ENCODE results near the gene WWP2.

The WWP2 gene

GRCh38 chr16:69890114-69890891 lies 128.2 kb downstream of the WWP2 start:
- no peak for DNase-seq (ENCODE audit: low read depth)

- DNase-seq (ENCODE audit: low read depth) = no peak
Measured at GRCh38 chr16:69890892-69891282, 128.8 kb downstream of the WWP2 start.

- DNase-seq (ENCODE audit: low read depth) = no peak
Measured at GRCh38 chr16:69892378-69892777, 130.2 kb downstream of the WWP2 start.

- no peak for DNase-seq (ENCODE audit: low read depth)
Measured at GRCh38 chr16:69893106-69893505, 131.0 kb downstream of the WWP2 start.

DNA sequence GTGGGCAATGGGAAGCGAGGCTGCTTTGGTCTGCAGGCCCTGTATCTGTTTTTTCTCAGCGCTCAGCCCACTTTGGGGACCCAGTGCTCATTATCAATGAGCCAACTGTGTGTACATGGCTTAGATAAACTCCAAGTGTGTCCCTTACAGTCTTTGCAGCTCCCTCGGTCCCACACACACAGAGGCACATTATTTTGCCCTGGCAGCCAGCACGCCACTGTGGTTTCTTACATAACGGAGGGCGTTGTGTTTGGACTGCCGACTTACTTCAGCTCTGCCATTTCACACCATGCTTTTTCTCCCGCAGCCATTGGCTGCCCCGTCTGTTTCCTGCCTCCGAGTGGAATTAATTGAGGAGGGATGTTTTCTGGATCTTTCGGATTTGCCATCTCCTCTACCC lies 132.5 kb downstream of the WWP2 start:
- no peak for DNase-seq (ENCODE audit: low read depth)

GRCh38 chr16:69903865-69904415 lies 141.8 kb downstream of the WWP2 start:
- no peak for DNase-seq (ENCODE audit: low read depth)

GRCh38 chr16:69904495-69905170 lies 142.5 kb downstream of the WWP2 start:
- no peak for DNase-seq (ENCODE audit: low read depth)

DNA sequence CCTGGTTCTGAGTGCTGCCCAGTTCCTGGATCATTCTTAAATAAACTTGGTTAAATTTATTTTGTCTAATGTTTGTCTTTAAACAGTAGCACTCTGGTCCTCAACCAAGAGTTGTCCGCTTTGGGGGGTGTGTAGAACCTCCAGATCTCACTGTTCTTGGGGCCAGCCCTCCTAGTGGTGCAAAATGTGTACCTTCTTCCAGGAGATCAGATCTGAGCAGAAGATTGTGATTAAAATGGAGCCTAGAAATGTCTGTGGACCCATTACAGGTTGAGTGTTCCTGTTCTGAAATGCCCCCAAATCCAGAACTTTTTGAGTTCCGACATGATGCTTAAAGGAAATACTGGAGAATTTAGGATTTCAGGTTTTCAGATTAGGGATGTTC lies 143.0 kb downstream of the WWP2 start:
- no peak for DNase-seq (ENCODE audit: low read depth)

- DNase-seq (ENCODE audit: low read depth) = no peak
Measured at GRCh38 chr16:69906838-69907401, 144.8 kb downstream of the WWP2 start.

GRCh38 chr16:69909043-69909442 lies 146.9 kb downstream of the WWP2 start:
- no peak for DNase-seq (ENCODE audit: low read depth)

- DNase-seq (ENCODE audit: low read depth) = no peak
Measured at GRCh38 chr16:69909760-69910159, 147.6 kb downstream of the WWP2 start.

DNA sequence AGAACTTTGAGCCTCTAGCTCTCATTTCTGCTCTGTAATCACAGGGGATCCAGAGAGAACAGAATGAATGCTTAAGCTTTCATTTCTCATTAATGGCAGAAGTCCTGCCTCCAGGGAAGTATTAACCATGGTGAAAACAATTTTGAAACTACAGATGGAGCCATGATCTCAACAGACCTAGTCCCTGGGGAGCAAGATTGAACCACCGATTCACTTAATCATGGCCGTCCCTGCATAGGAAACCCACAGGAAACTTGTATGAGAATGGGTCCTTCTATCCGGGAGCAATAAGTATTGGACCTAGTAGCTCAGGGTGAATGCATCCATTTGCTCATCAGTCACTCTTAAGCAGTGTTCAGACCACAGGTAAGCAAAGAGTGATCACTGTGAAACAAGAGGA lies 148.8 kb downstream of the WWP2 start:
- no peak for DNase-seq (ENCODE audit: low read depth)

- DNase-seq (ENCODE audit: low read depth) = no peak
Measured at GRCh38 chr16:69916462-69916861, 154.3 kb downstream of the WWP2 start.

DNA sequence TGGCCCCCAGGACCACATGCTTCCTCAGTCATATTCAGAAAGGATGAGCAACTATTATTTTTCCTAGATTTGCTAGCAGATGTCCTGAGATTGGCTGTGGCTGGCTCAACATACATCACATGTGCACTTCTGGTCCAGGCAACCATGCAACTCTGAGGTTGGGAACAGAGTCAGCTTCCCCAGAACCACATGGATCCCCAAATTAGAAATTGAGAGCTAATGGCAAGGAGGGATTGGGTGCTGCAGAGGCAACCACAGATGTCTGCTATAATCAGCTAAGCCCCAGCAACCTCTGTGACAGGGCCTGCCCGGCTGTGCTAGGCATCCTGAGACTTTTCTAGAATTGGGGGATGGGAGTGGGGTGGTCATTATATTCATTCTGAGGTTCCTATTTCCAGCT lies 155.2 kb downstream of the WWP2 start:
- no peak for DNase-seq (ENCODE audit: low read depth)

GRCh38 chr16:69917739-69918138 lies 155.6 kb downstream of the WWP2 start:
- no peak for DNase-seq (ENCODE audit: low read depth)

GRCh38 chr16:69918241-69918640 lies 156.1 kb downstream of the WWP2 start:
- no peak for DNase-seq (ENCODE audit: low read depth)

- no peak for DNase-seq (ENCODE audit: low read depth)
Measured at GRCh38 chr16:69921127-69921526, 159.0 kb downstream of the WWP2 start.

GRCh38 chr16:69922200-69922599 lies 160.1 kb downstream of the WWP2 start:
- DNase-seq (ENCODE audit: low read depth) = no peak

DNA sequence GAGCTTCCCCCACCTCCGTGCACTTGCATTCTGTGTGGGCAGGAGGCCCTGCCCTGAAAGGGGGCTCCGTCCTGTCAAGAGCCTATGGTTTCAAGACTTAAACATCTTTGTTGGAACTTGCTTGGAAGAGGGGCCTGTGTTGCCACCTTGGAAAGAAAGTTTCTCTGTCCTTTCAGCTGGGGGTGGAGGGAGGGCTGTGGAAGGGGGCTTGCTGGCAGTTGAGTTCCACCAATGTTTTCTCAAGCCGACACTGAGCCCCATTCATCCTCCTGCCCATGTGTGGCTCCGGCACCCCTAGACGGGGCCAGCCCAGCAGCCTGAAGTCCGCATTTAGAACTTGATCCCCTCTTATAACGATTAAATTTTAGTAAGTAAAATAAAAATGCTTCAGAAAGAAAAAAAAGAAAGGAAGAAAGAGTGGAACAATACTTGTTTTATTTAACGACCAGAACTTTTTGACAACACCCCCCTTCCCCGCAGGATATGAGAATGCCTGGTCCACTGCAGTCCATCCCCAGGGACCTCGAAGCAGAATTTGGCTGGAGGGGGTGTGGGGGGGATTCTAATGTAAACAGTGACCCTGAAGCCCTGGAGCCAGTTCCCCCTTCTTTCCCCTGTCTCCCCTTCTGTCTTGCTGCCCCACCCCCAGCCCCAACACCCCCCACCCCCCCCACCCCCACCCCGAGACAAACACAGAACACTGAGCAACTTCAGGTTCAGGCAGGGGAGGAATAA lies 162.1 kb downstream of the WWP2 start:
- DNase-seq (ENCODE audit: low read depth) = no peak

DNA sequence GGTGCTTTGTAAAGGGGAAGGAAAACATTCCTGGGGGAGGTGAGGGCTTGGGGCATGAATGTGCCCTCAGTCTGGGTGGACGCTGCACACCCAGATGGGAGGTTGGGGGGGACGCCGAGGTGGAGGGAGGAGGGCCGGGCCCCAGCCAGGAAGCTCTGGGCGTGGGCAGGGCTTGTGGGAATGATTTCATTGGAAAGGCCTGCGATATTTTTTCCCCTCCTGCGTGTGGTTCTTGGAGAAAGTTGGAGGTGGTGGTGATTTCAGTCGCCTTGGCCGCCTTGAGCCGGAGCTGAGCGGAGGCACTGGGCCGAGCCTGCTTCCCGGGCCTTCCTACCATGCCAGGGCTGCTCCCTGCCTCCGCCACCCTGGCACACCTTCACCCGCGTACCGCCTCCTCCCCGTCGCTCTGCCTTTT lies 162.7 kb downstream of the WWP2 start:
- DNase-seq (ENCODE audit: low read depth) = no peak

GRCh38 chr16:69925311-69925710 lies 163.2 kb downstream of the WWP2 start:
- no peak for DNase-seq (ENCODE audit: low read depth)

DNA sequence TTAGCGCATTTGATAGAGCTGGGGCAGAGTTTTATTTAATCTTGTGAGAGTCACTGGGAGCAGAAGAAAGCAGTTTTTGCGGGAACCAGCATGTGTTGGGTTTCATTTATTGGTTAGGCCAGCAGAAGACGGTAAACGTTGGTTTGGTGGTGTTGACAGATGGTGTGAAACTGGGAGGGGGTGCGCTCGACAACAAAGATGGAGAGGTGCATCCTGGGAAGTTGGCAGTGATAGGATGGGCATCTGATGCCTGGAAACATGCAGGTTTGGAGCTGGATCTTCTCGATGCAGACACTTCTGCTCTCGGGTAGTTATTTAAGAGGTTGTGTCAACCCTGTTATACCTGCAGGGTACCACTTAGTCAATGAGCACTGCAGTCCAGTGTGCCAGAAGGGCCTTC lies 164.1 kb downstream of the WWP2 start:
- no peak for DNase-seq (ENCODE audit: low read depth)
